Cortex of kidney (tissue), 1 donor: ENCODE results near the gene MYO3A.

Experiments
- DNase-seq: peaks from one replicate; lab custom pipeline; 2025; lab: John Stamatoyannopoulos, UW

Gene MYO3A

DNA sequence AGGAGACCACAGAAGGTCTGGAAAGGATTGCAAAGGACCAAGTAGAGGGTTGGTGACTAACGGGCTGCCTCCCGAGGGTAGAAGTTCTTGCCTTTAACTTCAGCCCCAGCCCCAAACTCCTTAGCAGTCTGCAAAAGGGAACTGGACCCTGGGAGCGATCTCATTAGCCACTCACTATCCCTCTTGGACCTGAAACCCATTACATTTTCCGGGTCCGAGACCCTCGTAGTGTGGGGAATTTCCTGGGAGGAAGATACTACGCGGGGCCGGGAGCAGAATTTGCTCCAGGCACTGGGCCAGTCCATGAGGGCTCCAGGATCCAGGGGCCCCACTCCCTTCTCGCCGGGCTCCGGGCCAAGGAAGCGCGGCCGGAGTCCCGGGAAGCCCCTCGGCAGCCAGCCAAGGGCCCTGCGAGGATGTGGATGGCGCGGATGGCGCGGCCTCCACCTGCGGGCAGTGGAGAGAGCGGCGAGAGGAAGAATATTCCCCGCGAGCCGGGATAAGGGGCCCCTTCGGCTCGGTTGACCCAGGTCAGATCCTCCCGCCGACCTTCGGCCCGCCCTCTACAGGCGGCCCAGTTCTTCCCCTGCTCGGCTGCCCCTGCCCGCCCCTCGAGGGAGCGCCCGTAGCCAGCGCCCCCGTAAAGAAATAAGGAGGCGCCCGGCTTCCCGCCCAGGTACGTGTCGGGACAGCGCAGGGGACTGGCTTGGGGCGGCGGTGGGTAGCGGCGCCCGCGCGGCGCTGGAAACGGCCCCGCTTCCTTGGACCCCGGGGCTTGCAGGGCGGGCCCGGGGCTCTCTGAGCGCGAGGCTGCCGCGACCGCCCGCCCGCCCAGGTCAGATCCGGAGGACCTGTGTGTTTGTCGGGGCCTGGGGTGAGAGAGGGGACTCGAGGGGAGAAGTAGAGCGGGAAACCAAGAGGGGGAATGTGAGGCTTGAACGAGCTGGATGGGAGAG is at the start of gene MYO3A:
TSS of gene MYO3A (plus strand) at position 577 of the 956 bp plus-strand sequence. CDS start 17,882 bp downstream, outside the sequence.
- no peak for DNase-seq

DNA sequence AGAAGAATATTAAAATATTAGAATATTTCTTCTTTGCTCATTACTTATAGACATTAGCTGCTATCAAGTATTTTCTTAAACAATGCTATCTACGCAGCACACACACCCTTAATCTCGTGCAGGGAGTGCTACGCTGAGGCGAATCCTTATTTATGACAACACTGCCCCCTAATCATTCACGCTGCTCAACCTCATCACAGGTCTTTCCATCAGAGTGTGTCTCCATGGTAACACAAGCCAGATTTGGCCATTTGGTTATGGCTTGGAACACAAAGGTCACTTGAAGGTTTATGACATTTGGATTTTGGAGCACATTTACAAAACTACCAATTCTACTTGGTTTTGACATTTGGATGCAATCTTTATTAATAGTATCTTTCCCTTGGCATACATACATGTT is 45.4 kb upstream of the MYO3A start:
- no peak for DNase-seq

GRCh38 chr10:25890995-25891394 is 43.0 kb upstream of the MYO3A start:
- DNase-seq, result no peak

DNA sequence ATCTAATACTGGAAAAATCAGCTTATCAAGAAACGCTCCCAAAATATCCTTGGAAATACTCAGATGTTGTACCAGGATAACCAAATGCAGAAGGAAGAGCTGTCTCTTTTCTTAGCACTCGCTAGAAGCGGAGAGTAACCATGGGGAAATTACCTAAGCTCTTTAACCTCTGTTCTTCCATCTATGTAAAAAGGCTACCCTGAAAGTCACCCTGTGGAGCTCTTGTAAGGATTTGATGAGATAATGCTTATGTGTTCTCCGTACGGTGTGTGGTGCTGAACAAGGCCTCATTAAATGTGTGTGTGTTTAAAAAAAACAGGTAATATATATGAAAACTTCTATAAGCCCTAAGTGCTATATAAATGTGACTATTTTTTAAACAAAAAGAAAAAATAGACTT is 38.2 kb upstream of the MYO3A start:
- DNase-seq, result no peak

GRCh38 chr10:25896421-25896820 is 37.6 kb upstream of the MYO3A start:
- DNase-seq, result no peak

DNA sequence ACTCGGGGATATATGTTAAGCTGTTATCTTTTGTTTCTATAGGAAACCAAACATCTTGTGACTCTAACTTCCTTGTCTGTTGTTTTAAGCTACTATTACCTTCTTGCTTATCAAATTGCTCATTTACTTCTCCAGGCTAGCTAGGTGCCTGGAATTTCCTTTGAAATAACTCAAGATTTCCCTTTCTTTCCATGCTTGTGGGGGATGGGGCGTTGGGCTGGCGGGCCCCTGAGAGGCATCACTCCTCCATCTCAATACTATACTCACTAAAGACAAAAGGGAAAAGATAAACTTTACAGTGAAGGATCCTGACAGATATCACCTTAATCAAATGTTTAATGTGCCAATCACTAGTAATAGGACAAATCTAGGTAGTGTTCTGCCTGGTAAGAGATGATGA is 34.7 kb upstream of the MYO3A start:
- no peak for DNase-seq

DNA sequence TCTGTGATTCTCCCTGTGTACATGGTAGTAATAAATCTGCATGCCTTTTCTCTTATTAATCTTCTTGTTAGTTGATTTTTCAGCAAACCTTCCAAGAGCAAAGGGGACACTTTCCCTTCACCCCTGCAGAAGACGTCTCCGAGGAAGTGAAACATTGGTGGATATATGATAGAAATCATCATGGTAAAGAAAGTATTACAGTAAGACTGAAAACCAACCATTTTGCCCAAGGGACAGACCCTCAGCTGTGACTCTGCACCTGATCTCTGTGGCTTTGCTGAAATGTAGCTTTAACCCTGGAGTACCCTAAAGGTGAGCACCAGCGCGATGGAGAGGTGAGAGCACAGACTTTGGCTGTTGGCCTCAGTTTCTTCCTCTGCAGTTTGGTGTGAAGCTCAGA is 32.8 kb upstream of the MYO3A start:
- DNase-seq, result no peak

DNA sequence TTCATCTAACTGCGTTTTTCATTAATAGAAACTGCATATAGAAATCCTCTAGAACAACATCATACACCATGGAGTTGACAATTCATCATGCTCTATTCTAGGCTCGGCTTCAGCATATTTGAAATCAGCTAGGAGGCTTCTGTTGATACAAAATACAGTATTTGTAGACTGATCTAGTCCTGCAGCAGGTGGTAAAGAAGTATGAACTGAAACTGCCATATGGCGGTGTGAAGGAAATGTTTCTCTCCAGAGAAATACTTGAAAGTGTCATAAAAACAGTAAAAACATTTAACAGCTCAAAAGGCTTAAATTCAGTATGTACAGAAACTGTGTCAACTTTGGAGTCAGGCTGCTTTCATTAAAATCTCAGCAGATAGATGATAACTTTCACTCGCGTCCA is 32.0 kb upstream of the MYO3A start:
- DNase-seq, result no peak

DNA sequence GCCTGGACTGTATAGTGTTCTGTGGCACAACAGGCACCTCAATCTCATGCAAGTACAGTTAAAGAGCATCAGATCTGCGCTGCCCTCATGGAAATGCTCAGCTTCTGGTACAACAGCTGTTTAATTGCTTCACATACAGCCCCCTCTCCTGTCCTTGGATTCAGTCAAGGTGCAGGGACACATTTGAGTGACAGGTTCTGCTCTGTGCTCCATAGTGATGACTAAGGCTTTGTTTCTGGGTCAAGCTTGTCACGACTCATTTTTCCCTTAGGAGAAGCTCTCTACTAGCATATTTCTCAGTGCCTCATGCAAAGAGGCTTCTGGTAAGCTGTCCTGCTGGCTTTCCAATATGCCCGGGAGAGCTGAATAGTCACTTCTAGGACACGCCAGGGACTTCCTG is 26.8 kb upstream of the MYO3A start:
- no peak for DNase-seq

DNA sequence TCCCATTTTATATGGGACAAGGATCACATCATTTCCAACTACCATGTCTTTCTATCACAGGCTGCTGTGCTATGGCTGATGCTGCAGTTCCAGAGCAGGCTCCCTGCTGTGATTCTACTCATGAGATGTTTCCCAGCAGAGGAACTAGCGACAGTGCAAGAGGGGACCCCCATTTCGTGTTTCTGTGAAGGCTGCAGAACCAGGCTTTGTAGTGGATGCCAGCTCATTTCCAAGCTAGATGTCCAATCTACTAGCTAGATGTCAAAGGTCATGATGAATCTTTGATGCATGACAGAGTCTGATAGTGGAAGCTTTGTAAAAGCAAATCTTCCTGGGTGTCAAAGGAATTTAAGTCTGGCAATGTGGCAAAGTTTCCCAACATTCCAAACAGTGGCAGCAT is 21.2 kb upstream of the MYO3A start:
- no peak for DNase-seq

GRCh38 chr10:25914776-25915175 is 19.3 kb upstream of the MYO3A start:
- DNase-seq, result no peak

DNA sequence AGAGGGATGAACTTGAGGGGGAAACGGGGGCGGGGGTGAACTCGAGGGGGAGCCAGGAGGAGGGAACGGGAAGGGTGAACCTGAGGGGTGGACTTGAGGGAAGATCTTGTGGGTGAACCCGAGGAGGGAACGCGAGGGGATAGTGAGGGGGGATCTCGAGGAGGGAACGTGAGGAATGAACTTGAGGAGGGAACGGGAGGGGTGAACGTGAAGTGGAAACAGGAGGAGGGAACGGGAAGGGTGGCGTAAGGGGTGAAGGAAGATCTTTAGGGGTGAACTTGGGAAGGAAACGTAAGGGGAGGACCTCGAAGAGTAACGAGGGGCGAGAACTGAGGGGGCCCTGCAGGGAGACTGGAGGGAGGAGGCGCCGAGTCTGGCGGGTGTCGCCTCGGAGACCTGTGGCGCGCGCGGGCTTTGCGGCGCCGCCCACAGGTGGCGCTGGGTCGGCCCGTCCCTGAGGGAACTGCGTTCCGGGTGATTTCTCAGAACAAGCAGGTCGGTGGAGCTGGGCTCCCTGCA is 651 bp downstream of the MYO3A start:
- no peak for DNase-seq

DNA sequence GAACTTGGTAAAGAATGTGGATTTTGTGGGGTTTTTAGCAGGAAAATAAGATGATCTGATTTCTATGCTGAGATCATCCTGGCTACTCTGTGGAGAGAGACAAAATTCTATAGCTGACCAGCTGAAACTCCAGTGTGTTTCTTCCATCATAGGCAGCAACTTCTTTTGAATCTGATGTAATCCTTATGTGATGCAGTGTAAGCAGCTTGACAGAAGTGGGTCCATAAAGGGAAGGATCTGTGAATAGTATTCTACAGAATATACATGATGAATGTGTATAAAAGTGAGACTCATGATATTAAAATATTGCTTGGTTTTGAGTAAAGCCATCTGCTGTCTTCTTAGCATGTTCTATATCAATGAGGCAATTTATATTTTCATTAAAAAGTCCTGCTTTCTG is 4.4 kb downstream of the MYO3A start:
- no peak for DNase-seq

DNA sequence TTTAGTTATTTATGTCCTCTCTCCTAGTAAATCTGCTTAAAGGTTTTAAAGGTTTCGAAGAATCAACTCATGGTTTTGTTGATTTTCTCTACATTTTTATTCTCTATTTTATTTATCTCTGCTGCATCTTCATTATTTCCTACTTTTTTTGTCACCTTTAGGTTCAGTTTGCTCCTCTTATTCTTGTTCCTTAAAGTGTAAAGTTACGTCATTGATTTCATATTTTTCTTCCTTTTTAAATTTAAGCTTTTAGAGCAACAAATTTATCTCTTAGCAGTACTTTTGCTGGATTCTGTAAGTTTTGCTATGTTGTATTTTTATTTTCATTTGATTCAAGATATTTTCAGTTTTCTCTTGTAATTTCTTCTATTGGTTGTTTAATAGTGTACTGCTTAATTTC is 10.7 kb downstream of the MYO3A start:
- DNase-seq, result no peak

- DNase-seq, result no peak
These were observed 18.8 kb downstream of the MYO3A start for GRCh38 chr10:25952857-25953256.

GRCh38 chr10:25954851-25955250 is 20.8 kb downstream of the MYO3A start:
- no peak for DNase-seq

- DNase-seq, result no peak
These were observed 25.7 kb downstream of the MYO3A start for GRCh38 chr10:25959540-25960232.

- DNase-seq, result no peak
These were observed 31.6 kb downstream of the MYO3A start for GRCh38 chr10:25965584-25965983.

- no peak for DNase-seq
These were observed 32.8 kb downstream of the MYO3A start for GRCh38 chr10:25966844-25967243.

DNA sequence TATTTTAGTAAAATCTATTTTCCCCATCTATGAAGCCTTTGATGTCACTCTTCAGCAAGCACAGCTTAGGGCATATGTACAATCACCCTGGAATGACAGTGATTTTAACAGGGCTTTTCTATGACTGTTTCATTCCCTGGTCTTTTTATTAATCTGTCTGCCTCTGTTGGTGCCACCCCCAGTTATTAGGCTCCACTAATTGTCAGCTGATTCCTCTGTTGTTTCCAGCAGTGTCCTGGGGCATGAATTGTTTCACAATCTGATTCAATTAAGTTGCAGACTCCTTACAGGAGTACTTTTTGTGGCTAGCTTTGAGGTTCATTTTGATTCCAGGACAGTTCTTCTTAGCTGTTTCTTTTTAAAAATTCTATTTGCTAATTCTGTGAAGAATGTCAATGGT is 38.6 kb downstream of the MYO3A start:
- no peak for DNase-seq

- DNase-seq, result no peak
These were observed 40.9 kb downstream of the MYO3A start for GRCh38 chr10:25974897-25975459.

DNA sequence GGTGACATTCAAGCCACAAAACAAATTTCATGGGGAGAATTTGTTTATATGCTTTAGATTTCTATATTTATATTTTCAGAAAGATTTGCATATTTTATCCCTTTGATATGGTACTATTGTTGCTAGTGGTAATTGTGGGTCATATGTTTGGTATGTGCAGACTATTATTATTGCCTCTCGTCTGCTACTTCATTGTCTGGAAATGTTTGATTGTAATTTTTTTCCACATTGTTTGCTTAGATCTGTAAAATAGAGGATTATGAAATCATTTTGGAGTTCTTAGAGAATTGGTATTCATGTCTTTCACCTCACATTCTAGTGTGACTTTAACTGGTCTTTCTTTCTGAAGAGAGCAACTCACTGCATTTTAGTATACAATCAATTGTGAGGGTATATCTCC is 44.7 kb downstream of the MYO3A start:
- no peak for DNase-seq

DNA sequence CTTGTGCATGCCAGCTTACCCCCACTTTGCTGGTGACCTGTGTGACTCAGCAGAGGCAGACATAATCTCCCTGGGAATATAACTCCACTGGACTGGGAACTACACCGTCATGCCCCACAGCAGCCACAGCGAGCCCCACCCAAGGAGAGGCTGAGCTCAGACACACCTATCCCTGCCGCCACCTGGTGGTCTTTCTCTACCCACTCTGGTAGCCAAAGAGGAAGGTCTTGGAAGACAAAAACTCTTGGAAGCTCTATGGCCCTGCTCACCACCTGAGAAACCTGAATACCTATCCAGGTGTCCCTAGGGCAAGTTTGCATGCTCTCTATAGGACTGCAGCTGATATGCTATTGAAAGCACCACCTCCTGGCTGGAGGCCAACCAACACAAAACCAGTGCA is 48.1 kb downstream of the MYO3A start:
- no peak for DNase-seq
